22Rv1 (cell line): ENCODE results near the gene NFXL1.

Experiments
- CTCF ChIP-seq: fragments of 450-650 bp; IDR thresholded peaks from 2 replicates; pipeline ENCODE4 v1.5.1; 2017; ENCODE audit warnings: mild to moderate bottlenecking
- ZFX ChIP-seq: fragments of 450-650 bp; IDR thresholded peaks from 2 replicates; pipeline ENCODE4 v1.6.1; 2017; ENCODE audit warnings: antibody characterized with exemption, borderline replicate concordance

GRCh38 chr4:47933840-47934239 lies 19.5 kb upstream of the NFXL1 start:
- TF ChIP-seq CTCF: peak; percentile 71
- TF ChIP-seq ZFX: no peak
